ENCODE data around the gene TNRC18.

DNA sequence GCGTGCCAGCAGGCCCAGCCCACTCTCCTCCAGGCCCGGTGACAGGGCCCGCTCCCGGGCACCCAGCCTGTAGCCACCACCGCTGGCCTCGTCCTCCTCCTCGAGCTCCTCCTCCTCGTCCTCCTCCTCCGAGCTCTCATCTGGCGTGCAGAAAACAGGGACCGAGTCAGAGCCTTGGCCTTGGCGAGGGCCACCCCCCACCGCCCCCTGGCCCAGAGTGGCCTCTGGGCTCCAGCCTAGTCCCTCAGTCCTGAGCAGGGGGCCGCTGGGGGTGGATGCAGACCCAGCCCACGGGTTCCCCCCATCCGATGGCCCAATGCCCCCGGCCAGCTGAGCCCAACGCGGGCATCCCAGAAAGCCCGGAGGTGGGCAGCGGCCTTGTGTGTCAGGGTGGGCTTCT is 78.0 kb downstream of the TNRC18 start:
- no peak for TF ChIP-seq TAF1 (IDR thresholded peaks at IDR 0.05; ENCODE audit: low read depth, low read length)
- no peak for TF ChIP-seq POLR2A (IDR thresholded peaks at IDR 0.05; ENCODE audit: low read depth, low read length)
- TF ChIP-seq POLR2AphosphoS5 (IDR thresholded peaks at IDR 0.05; ENCODE audit: low read depth, low read length) = no peak
